ENCODE measurements around the gene TMEM179.

The TMEM179 gene

DNA sequence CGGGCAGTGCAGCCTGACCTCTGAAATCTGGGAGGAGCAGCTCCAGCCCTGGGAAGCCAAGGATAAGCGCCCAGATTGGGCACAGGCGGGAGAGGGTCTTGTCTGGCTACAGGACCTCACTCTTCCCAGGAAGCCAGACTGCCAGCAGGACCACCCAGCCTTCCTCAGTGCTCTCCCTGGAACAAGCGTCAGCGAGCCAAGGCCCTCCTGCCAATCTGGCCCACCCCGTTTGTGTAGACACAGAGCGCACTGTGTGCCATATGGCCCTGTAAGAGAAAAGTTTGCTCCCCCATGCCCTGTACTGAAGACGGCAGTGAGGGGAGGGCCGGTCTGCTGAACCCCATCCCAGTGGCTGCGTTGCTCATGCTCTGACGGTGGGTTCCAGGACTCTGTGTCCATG, 26.3 kb downstream of the TMEM179 start:
- Histone ChIP-seq H3K79me2 (ENCODE audit: insufficient read depth, low read length) (no peaks in the 10 kb centered on the region), H3K4me2 (ENCODE audit: low read depth, low read length, poor library complexity, severe bottlenecking) (no peak overlapping the region), H3K27me3 (ENCODE audit: low read length) (no peaks in the 10 kb centered on the region), H3K36me3 (ENCODE audit: low read length) (no peaks in the 10 kb centered on the region), H3K9me2 (replicated peaks; ENCODE audit: insufficient read depth, low read length) (no peaks in the 10 kb centered on the region), H4K20me1 (ENCODE audit: low read depth, low read length) (no peaks in the 10 kb centered on the region), H3F3A (ENCODE audit: insufficient read depth) (no peaks in the 10 kb centered on the region), H3K9me3 (ENCODE audit: insufficient read depth, low read length) (no peaks in the 10 kb centered on the region), H3K4me3 (ENCODE audit: insufficient read depth, low read length, poor library complexity, severe bottlenecking) (no peak overlapping the region), H2AFZ (ENCODE audit: low read depth, low read length, severe bottlenecking) (no peak overlapping the region), H3K9ac (ENCODE audit: low read length) (no peak overlapping the region), H3K27ac (ENCODE audit: low read depth, low read length) (no peak overlapping the region)
- TF ChIP-seq, protein P1, sequence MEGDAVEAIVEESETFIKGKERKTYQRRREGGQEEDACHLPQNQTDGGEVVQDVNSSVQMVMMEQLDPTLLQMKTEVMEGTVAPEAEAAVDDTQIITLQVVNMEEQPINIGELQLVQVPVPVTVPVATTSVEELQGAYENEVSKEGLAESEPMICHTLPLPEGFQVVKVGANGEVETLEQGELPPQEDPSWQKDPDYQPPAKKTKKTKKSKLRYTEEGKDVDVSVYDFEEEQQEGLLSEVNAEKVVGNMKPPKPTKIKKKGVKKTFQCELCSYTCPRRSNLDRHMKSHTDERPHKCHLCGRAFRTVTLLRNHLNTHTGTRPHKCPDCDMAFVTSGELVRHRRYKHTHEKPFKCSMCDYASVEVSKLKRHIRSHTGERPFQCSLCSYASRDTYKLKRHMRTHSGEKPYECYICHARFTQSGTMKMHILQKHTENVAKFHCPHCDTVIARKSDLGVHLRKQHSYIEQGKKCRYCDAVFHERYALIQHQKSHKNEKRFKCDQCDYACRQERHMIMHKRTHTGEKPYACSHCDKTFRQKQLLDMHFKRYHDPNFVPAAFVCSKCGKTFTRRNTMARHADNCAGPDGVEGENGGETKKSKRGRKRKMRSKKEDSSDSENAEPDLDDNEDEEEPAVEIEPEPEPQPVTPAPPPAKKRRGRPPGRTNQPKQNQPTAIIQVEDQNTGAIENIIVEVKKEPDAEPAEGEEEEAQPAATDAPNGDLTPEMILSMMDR (IDR thresholded peaks at IDR 0.05; ENCODE audit: insufficient read depth, low read length, poor library complexity, severe bottlenecking), result no peak
- no peak for TF ChIP-seq EZH2phosphoT487 (conservative IDR thresholded peaks at IDR 0.05; ENCODE audit: low read length)

GRCh38 chr14:104577847-104578301, 26.7 kb downstream of the TMEM179 start:
- no peaks in the 10 kb centered on the region for H4K20me1 ChIP-seq (ENCODE audit: low read depth, low read length)
- TF ChIP-seq EZH2phosphoT487 (conservative IDR thresholded peaks at IDR 0.05; ENCODE audit: low read length), result no peak
- TF ChIP-seq, protein P1 (IDR thresholded peaks at IDR 0.05; ENCODE audit: insufficient read depth, low read length, poor library complexity, severe bottlenecking), result no peak
- no peaks in the 10 kb centered on the region for H3K79me2 ChIP-seq (ENCODE audit: insufficient read depth, low read length)
- H3K9me3 ChIP-seq (ENCODE audit: insufficient read depth, low read length), result no peaks in the 10 kb centered on the region
- H3K27ac ChIP-seq (ENCODE audit: low read depth, low read length), result no peak overlapping the region
- H3K27me3 ChIP-seq (ENCODE audit: low read length), result no peaks in the 10 kb centered on the region
- H3F3A ChIP-seq (ENCODE audit: insufficient read depth), result no peaks in the 10 kb centered on the region
- H3K4me3 ChIP-seq (ENCODE audit: insufficient read depth, low read length, poor library complexity, severe bottlenecking), result no peak overlapping the region
- H3K4me2 ChIP-seq (ENCODE audit: low read depth, low read length, poor library complexity, severe bottlenecking), result no peak overlapping the region
- no peaks in the 10 kb centered on the region for H3K9me2 ChIP-seq (replicated peaks; ENCODE audit: insufficient read depth, low read length)
- H2AFZ ChIP-seq (ENCODE audit: low read depth, low read length, severe bottlenecking), result no peak overlapping the region
- no peak overlapping the region for H3K9ac ChIP-seq (ENCODE audit: low read length)
- H3K36me3 ChIP-seq (ENCODE audit: low read length), result no peaks in the 10 kb centered on the region

DNA sequence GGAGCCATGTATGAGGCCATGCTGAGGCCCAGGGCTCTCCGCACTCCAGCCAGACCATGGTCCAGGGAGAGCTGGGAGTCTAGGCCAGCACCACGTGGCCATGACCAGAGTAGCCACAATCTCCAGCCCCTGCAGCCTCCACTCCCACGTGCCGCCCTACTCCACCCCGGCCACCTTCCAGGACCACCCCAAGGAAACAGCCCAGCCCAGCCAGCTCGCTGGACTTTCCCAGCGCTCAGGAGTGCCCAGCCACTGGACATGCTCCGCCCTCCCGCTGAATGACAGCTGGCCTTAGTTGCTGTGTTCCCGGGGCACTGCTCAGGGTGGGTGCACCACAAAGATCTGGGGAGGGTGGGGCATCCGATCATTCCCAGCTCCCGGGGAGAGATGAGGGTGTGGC, 27.1 kb downstream of the TMEM179 start:
- H3K4me2 ChIP-seq (ENCODE audit: low read depth, low read length, poor library complexity, severe bottlenecking), result no peak overlapping the region
- H2AFZ ChIP-seq (ENCODE audit: low read depth, low read length, severe bottlenecking), result no peak overlapping the region
- H3K4me3 ChIP-seq (ENCODE audit: insufficient read depth, low read length, poor library complexity, severe bottlenecking), result no peak overlapping the region
- no peak overlapping the region for H3K9ac ChIP-seq (ENCODE audit: low read length)
- H4K20me1 ChIP-seq (ENCODE audit: low read depth, low read length), result no peaks in the 10 kb centered on the region
- no peaks in the 10 kb centered on the region for H3F3A ChIP-seq (ENCODE audit: insufficient read depth)
- H3K79me2 ChIP-seq (ENCODE audit: insufficient read depth, low read length), result no peaks in the 10 kb centered on the region
- no peaks in the 10 kb centered on the region for H3K9me2 ChIP-seq (replicated peaks; ENCODE audit: insufficient read depth, low read length)
- TF ChIP-seq, protein P1 (IDR thresholded peaks at IDR 0.05; ENCODE audit: insufficient read depth, low read length, poor library complexity, severe bottlenecking), result no peak
- TF ChIP-seq EZH2phosphoT487 (conservative IDR thresholded peaks at IDR 0.05; ENCODE audit: low read length), result no peak
- H3K27me3 ChIP-seq (ENCODE audit: low read length), result no peaks in the 10 kb centered on the region
- no peaks in the 10 kb centered on the region for H3K36me3 ChIP-seq (ENCODE audit: low read length)
- H3K9me3 ChIP-seq (ENCODE audit: insufficient read depth, low read length), result no peaks in the 10 kb centered on the region
- H3K27ac ChIP-seq (ENCODE audit: low read depth, low read length), result no peak overlapping the region

All from SU-DHL-6 (cell line).